RWPE1 (cell line): Measurements from ENCODE around the gene GRAMD1A.

Experiments
- CTCF ChIA-PET: fragments of 350-600 bp; sonication (Branson Sonifier 250); formaldehyde crosslinking; extraction: SDS; loops from one replicate; lab custom pipeline; 2021; lab: Yijun Ruan, JAX
- POLR2A ChIA-PET: fragments of 400-600 bp; formaldehyde crosslinking; extraction: SDS; loops from one replicate; lab custom pipeline; 2020; ENCODE audit warnings: antibody characterized with exemption; ENCODE audit not compliant: low non-redundant PET; lab: Yijun Ruan, JAX
- DNase-seq: peaks from one replicate; pipeline ENCODE4 v3.0.0; 2012; ENCODE audit warnings: low spot score
- H3K27ac ChIP-seq: fragments of 450-650 bp; 2 replicates; pipeline ENCODE4 v1.5.1; 2017
- TF ChIP-seq, protein P1 (sequence below): fragments of 450-650 bp; conservative IDR thresholded peaks from 2 replicates; pipeline ENCODE4 v1.5.1; 2017; ENCODE audit warnings: low read depth, mild to moderate bottlenecking

GRAMD1A gene

DNA sequence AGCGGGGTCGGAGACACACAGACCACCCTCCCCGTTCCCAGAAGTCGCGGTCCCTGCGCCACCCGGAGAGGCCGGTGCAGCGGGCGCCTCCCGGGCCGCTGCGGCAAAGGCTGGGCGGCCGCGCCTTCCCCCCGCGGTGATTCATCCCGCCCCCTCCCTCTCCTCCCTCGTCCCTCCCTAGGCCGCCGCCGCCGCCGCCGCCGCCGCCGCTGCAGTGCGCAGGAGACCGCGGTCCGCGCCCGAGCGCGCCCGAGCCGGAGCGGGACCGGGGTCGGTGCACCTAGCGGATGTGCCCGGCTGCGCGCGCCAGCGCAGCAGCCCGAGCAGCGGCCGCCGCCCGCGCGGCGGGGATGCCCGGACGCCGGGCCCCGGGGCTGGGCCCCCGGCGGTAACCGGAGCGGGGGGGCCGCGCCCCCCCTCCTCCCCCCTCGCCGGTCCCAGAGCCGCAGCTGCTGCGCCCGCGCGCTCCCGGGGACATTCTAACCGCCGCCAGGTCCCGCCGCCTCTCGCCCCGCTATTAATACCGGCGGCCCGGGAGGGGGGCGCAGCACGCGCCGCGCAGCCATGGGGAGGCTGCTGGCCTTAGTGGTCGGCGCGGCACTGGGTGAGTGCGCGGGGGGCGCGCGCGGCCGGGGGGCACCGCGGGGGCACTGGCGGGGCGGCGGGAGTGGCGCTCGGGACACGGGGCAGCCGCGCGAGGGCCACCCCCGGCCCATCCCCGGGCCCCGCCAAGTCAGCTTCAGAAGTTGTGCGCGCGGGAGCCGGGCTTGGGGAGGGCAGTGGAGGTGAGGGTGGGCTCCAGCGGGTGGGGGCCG is 30.3 kb downstream of the GRAMD1A start, which contains the start of gene SCN1B:
TSS of gene SCN1B (plus strand) at position 214 of the 815 bp plus-strand sequence. CDS start at position 565, 351 bp downstream.
- POLR2A ChIA-PET, result no interaction called here
- TF ChIP-seq, protein P1, sequence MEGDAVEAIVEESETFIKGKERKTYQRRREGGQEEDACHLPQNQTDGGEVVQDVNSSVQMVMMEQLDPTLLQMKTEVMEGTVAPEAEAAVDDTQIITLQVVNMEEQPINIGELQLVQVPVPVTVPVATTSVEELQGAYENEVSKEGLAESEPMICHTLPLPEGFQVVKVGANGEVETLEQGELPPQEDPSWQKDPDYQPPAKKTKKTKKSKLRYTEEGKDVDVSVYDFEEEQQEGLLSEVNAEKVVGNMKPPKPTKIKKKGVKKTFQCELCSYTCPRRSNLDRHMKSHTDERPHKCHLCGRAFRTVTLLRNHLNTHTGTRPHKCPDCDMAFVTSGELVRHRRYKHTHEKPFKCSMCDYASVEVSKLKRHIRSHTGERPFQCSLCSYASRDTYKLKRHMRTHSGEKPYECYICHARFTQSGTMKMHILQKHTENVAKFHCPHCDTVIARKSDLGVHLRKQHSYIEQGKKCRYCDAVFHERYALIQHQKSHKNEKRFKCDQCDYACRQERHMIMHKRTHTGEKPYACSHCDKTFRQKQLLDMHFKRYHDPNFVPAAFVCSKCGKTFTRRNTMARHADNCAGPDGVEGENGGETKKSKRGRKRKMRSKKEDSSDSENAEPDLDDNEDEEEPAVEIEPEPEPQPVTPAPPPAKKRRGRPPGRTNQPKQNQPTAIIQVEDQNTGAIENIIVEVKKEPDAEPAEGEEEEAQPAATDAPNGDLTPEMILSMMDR, result no peak
- peak within 1 kb of the TSS; percentile 61 for H3K27ac ChIP-seq
- CTCF ChIA-PET, result interaction anchor here (1.1 to 1.6 kb wide), 2 partner anchors 14 to 58 kb away, joined by 3 to 4 read pairs; no protein-coding TSS in a partner anchor
- peak; percentile 77 for DNase-seq

DNA sequence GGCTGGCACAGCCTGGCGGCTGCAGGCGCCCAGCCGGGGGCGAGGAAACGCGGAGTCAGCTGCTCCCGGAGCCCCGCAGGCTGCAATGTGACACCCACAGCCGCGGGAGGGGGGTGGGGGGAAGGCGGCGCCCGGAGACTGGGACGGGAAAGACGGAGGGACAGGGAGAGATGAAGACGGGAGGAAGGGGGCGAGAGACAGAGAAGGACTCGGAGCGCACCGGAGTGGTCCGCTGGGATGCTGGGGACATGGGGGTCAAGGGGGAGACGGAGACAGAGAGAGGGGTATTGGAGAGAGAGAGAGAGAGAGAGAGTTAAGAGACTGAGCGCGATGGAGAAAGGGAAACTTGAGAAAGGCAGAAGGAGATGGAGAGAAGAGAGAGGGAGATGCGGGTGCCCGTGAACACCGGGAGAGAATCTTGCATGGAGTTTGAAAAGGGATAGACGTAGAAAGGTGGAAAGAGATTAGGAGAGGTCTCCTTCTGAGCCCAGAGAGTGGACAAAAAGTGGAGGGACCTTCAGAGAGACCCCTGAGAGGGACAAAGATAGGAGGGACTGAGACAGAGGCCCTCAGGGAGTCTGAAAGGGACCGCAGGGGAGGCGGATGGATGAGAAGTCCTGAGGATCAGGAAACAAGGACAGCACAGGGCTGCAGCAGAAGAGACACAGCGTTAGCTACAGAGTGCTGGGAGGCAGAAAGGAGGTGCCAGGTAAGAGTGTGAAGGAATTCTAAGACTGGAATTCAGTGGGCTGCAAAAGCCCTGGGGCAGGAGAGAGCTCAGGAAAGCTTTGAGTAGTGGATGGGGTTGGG is 31.2 kb downstream of the GRAMD1A start:
- peak overlapping the region; percentile 61 for H3K27ac ChIP-seq
- DNase-seq, result no peak
- ChIA-PET POLR2A (interaction anchor here (0.6 kb wide), 1 partner anchor 18 kb away, joined by 3 read pairs; no protein-coding TSS in a partner anchor), CTCF (interaction anchor here (0.5 to 1.6 kb wide), 3 partner anchors 9 to 59 kb away, joined by 4 to 7 read pairs (median 4); no protein-coding TSS in a partner anchor)
- TF ChIP-seq, protein P1, result no peak

DNA sequence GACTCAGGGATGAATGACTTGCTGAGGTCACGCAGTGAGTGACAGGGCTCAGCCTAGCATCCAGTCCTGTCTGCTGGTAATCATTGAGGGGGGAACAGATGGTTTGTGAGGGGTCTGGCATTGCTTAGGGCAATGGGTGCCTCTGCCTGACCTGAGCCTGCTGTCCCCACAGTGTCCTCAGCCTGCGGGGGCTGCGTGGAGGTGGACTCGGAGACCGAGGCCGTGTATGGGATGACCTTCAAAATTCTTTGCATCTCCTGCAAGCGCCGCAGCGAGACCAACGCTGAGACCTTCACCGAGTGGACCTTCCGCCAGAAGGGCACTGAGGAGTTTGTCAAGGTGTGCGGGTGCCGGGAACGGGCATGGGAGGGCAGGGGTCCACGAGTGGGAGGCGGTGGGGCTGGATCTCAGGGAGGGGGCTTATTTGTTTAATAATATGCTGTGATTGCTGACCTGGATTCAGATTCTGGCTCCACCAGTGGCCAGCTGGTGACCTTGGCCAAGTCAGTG is 32.3 kb downstream of the GRAMD1A start:
- DNase-seq, result no peak
- ChIA-PET CTCF (interaction anchor here (0.5 to 1.3 kb wide), 2 partner anchors 12 to 36 kb away, joined by 3 to 7 read pairs; no protein-coding TSS in a partner anchor), POLR2A (no interaction called here)
- no peak overlapping the region for H3K27ac ChIP-seq
- TF ChIP-seq, protein P1, result no peak

DNA sequence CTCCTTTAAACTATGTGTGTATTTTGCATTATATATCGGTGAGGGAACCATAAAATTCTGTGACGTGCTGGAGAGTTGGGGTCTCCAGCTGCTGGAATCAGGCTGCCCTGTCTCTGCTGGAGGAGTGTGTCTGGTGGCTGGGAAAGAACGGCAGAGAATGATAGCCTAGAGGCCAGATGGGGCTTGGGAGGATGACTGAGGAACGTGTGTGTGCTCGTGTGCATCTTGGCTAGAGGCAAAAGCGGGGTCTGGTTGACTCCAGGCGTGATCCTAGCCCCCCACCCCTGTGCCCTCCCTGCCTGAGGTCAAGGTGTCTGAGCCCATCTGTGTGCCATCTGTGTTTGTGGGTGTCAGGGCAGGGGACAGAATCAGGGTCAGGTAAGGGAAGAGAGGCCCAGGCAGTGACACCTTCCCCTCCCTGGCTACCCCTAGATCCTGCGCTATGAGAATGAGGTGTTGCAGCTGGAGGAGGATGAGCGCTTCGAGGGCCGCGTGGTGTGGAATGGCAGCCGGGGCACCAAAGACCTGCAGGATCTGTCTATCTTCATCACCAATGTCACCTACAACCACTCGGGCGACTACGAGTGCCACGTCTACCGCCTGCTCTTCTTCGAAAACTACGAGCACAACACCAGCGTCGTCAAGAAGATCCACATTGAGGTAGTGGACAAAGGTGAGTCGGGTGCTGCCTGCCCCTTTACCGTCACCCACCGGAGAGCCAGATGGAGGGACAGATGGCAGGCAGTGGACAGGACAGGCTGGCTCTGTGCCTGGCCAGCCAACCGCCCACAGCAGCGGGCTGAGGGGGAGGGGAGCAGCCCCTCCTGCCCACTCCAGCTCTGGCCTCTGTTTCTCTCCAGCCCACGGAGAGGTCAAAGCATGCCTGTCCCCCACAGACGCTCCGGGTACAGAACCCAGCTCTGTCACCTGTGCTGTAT is 33.2 kb downstream of the GRAMD1A start:
- TF ChIP-seq, protein P1, result no peak
- CTCF ChIA-PET, result interaction anchor here (0.9 to 1.6 kb wide), 3 partner anchors 11 to 14 kb away, joined by 3 to 8 read pairs (median 3); no protein-coding TSS in a partner anchor
- no peak for DNase-seq
- POLR2A ChIA-PET, result no interaction called here
- H3K27ac ChIP-seq, result no peak overlapping the region

DNA sequence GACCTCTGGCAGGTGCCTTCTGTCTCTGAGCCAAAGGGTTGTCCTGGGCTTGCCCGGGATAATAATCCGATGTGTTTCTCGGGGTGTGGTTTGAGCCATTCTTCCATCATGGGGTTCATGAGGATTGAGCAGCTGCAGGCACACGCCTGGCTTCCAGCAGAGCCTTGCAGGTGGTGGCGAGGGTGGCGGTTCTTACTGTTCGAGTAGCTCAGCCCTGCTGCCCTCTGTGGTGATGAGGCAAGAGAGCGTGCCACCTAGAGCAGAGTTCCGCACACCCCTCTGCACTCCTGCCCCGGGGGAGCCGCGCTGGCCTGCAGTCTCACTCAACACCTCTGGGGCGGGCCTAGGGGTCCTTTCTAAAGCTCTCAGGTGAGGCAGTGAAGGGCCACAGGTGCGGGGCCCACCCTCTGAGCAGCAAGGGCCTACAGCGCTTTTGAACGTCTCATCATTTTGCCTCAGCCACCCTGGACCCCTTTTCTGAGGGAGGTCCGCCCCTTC is 33.9 kb downstream of the GRAMD1A start:
- no peak for DNase-seq
- CTCF ChIA-PET, result interaction anchor here (0.9 to 1.6 kb wide), 3 partner anchors 10 to 14 kb away, joined by 3 to 8 read pairs (median 3); no protein-coding TSS in a partner anchor
- POLR2A ChIA-PET, result no interaction called here
- TF ChIP-seq, protein P1, result no peak
- H3K27ac ChIP-seq, result no peak overlapping the region
